Osteocyte (in vitro differentiated cells): ENCODE data around the gene DRD2. TPM values are rescaled to one million over a fixed set of nuclear protein-coding genes. Genes with fewer than 3 reads are reported as not detected.

Experiments used
- DNase-seq: peaks from one replicate; pipeline ENCODE4 v3.0.0; 2021; ENCODE audit warnings: mixed read lengths; ENCODE audit not compliant: unreplicated experiment; ENCODE audit errors: extremely low spot score
- H3K27ac Mint-ChIP-seq: one replicate; pipeline ENCODE4 v1.8.0; 2021; ENCODE audit warnings: mild to moderate bottlenecking, mixed read lengths; ENCODE audit not compliant: unreplicated experiment
- H3K27me3 Mint-ChIP-seq: one replicate; pipeline ENCODE4 v1.8.0; 2021; ENCODE audit warnings: mixed read lengths; ENCODE audit not compliant: unreplicated experiment
- H3K36me3 Mint-ChIP-seq: one replicate; pipeline ENCODE4 v1.8.0; 2021; ENCODE audit warnings: mixed read lengths; ENCODE audit not compliant: unreplicated experiment
- H3K4me1 Mint-ChIP-seq: one replicate; pipeline ENCODE4 v1.8.0; 2021; ENCODE audit warnings: mixed read lengths; ENCODE audit not compliant: unreplicated experiment
- H3K4me3 Mint-ChIP-seq: one replicate; pipeline ENCODE4 v1.8.0; 2021; ENCODE audit warnings: mild to moderate bottlenecking, moderate library complexity, mixed read lengths; ENCODE audit not compliant: unreplicated experiment
- H3K9me3 Mint-ChIP-seq: one replicate; pipeline ENCODE4 v1.8.0; 2021; ENCODE audit warnings: mixed read lengths; ENCODE audit not compliant: unreplicated experiment
- CTCF ChIP-seq: fragments of 200-600 bp; sonication (generic); IDR thresholded peaks from 2 replicates; pipeline ENCODE4 v1.5.0; 2021; ENCODE audit warnings: antibody characterized with exemption, mild to moderate bottlenecking, moderate library complexity
- total RNA-seq: library from RNA; stranded (reverse); gene quantifications from 2 replicates; pipeline ENCODE4 v1.2.1, GENCODE V29; 2021

DRD2 gene
- total RNA-seq, 1 donor from 2014 or later, result not detected

DNA sequence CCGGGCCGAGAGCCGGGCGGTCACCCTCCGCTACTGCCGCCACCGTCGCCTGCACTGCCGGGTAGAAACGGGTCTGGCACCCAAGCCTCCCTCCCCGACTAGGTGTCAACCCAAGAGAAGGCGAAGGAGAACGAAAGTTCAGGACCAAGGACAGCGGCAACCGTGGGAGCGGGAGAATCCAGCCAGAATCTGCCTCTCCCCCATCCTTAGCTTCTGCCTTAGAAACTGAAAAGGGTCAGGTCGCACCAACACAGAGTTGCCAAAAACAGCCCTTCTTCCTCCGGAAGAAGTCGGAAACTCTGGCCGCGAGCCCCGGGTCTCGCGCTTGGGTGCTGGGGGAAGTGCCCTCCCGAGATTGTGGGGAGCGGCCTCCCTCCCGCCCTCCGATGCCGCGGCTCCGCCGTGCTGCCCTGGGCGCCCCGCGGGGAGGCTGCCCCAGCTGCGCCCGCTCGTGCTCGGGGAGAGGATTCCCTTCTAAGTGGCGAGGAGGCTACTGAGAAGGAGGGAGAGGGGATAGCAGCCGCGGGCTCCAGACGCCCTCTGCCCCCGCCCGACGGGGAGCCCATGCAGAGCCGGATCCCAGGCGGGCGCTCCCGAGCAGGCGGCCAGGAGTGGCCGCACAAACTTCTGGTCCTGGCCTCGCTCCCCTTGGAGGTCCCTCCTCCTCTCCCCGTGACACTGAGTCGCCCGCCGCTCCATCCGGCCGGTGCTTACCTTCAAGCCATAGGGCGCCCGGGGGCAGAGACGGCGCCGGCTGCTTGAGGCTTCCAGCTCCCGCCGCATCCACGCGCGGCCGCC is 637 bp downstream of the DRD2 start:
- peak; percentile 95 for DNase-seq
- no peak for TF ChIP-seq CTCF
- Mint-ChIP-seq H3K27ac (no peak overlapping the region), H3K4me1 (peaks cover 7% of the 10 kb centered on the region), H3K4me3 (peak overlapping the region; percentile 34), H3K27me3 (peaks cover 47% of the 10 kb centered on the region), H3K9me3 (no peaks in the 10 kb centered on the region), H3K36me3 (no peaks in the 10 kb centered on the region)

- Mint-ChIP-seq H3K4me3 (no peak overlapping the region), H3K4me1 (peaks cover 7% of the 10 kb centered on the region), H3K36me3 (no peaks in the 10 kb centered on the region), H3K9me3 (no peaks in the 10 kb centered on the region), H3K27me3 (peaks cover 45% of the 10 kb centered on the region), H3K27ac (no peak overlapping the region)
- DNase-seq, result no peak
- TF ChIP-seq CTCF, result no peak
These were observed 1.2 kb downstream of the DRD2 start for GRCh38 chr11:113473983-113474361.

DNA sequence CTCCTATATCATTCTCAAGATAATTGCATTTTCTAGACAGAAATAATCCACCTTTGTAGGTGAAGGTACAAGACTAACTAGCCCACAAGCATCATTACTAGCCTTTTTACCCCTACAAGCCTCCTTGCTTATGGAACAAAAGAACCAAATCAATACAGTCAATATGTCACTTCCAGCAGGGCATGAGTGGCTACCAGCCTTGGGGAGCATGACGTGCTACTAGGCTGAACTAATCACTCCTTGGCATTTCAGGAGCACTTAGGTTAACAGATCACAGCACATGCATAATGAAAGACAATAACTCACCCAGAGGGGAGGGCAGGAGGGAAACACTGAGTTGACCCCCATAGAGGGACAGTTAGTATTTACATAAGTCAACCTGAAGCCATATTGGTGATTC is 2.7 kb downstream of the DRD2 start:
- no peak for DNase-seq
- Mint-ChIP-seq H3K36me3 (no peaks in the 10 kb centered on the region), H3K4me3 (no peak overlapping the region), H3K27ac (no peak overlapping the region), H3K9me3 (no peaks in the 10 kb centered on the region), H3K27me3 (peaks cover 34% of the 10 kb centered on the region), H3K4me1 (peaks cover 7% of the 10 kb centered on the region)
- no peak for TF ChIP-seq CTCF

DNA sequence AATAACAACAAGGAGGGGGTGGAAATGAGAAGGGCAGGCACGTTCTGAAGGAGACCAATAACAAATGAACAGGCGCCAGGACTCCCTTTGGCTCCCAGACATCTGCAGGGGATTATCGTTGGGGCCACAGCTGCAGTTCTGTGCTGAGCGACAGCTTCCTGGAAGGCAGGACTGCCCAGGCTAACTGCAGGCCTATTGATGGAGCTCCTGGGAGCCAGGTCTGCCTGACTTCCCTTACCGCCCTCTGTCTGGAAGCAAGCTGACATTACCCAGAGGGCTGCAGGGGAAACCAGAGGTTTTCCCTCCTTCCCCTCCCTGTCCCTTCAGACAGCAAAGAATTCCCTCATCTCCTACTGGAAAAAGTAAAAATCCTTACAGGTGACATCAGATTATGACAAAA is 5.0 kb downstream of the DRD2 start:
- H3K27me3 Mint-ChIP-seq, result peaks cover 15% of the 10 kb centered on the region

More for the DNA sequence above, 5.0 kb downstream of the DRD2 start:
- Mint-ChIP-seq H3K4me3 (no peak overlapping the region), H3K9me3 (no peaks in the 10 kb centered on the region), H3K36me3 (no peaks in the 10 kb centered on the region), H3K27ac (no peak overlapping the region), H3K4me1 (peaks cover 4% of the 10 kb centered on the region)
- DNase-seq, result no peak
- no peak for TF ChIP-seq CTCF
